Fibroblast of mammary gland (primary cell): ENCODE measurements around the gene HP.
"Not testable (repeated sequence)": the region's sequence is repeated elsewhere in the genome, so short reads cannot be mapped to it uniquely, and the experiment has no call there.

ENCODE experiments used
- DNase-seq: peaks from one replicate; pipeline ENCODE4 v3.0.0-alpha.2; 2010; ENCODE audit warnings: low read depth
- H3K4me3 ChIP-seq: 2 replicates; pipeline ENCODE4 v1.5.1; 2011; ENCODE audit warnings: low read depth, mild to moderate bottlenecking, low read length, moderate library complexity; ENCODE audit not compliant: control insufficient read depth
- TF ChIP-seq, protein P1 (sequence below): conservative IDR thresholded peaks from 2 replicates; pipeline ENCODE4 v1.5.1; 2011; ENCODE audit warnings: low read depth, low read length, inconsistent platforms; ENCODE audit not compliant: control insufficient read depth, insufficient read depth

HP gene

DNA sequence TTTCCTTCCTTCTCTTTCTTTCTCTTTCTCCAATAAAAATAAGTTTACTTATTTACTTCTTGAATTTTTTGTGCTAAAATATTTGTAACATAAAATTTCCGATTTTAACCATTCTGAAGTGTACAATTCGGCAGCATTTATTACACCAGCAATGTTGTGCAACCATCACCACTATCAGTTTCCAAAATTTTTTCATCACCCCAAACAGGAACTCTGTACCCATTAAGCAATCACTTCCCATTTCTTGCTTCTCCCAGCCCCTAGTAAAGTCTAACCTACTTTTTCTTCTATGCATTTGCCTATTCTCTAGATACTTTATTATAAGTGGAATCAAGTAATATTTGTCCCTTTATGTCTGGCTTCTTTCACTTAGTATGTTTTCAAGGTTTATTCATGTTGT, 2.5 kb upstream of the HP start:
- TF ChIP-seq, protein P1, sequence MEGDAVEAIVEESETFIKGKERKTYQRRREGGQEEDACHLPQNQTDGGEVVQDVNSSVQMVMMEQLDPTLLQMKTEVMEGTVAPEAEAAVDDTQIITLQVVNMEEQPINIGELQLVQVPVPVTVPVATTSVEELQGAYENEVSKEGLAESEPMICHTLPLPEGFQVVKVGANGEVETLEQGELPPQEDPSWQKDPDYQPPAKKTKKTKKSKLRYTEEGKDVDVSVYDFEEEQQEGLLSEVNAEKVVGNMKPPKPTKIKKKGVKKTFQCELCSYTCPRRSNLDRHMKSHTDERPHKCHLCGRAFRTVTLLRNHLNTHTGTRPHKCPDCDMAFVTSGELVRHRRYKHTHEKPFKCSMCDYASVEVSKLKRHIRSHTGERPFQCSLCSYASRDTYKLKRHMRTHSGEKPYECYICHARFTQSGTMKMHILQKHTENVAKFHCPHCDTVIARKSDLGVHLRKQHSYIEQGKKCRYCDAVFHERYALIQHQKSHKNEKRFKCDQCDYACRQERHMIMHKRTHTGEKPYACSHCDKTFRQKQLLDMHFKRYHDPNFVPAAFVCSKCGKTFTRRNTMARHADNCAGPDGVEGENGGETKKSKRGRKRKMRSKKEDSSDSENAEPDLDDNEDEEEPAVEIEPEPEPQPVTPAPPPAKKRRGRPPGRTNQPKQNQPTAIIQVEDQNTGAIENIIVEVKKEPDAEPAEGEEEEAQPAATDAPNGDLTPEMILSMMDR, result no peak
- DNase-seq, result no peak
- H3K4me3 ChIP-seq, result no peak overlapping the region

DNA sequence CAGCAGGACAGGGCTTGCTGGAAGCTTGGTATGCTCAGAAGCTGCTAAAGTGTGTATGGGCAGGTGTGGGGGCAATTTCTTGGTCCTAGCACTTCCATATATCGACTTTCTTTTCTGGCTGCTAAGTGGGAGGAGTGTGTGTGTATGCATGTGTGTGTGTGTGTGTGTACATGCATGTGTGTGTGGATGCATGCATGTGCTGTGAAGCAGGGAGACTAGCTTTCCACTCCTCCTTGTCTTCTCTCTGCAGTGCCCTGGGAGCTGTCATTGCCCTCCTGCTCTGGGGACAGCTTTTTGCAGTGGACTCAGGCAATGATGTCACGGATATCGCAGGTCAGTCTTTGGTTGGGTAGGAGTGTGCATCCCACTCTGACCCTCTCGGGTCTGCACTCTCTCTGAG, 1.6 kb downstream of the HP start:
- no peak overlapping the region for H3K4me3 ChIP-seq

DNA sequence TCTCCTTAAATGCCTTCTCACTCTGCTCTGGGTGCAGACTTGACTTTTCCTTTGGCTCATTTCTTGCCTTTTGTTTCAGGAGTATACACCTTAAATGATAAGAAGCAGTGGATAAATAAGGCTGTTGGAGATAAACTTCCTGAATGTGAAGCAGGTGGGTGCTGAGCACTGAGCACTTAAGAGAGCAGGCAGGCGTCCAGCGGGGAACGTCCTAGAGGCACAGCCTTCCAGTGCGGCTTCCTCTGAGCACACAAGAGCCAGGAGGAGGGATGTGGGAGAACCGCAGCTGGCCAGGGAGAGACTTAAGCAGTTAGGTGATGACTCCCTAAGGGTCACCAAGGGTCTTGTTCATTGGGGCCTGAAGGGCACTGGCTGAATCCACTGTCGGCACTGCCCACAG, 3.0 kb downstream of the HP start:
- DNase-seq, H3K4me3 ChIP-seq: not testable (repeated sequence)

More for the DNA sequence above, 1.6 kb downstream of the HP start:
- no peak for DNase-seq
- TF ChIP-seq, protein P1, result no peak

DNA sequence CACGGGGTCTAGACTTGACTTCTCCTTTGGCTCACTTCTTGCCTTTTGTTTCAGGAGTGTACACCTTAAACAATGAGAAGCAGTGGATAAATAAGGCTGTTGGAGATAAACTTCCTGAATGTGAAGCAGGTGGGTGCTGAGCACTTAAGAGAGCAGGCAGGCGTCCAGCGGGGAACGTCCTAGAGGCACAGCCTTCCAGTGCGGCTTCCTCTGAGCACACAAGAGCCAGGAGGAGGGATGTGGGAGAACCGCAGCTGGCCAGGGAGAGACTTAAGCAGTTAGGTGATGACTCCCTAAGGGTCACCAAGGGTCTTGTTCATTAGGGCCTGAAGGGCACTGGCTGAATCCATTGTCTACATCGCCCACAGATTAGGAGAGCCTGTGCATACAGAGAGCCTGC, 4.8 kb downstream of the HP start:
- H3K4me3 ChIP-seq, DNase-seq: not testable (repeated sequence)

DNA sequence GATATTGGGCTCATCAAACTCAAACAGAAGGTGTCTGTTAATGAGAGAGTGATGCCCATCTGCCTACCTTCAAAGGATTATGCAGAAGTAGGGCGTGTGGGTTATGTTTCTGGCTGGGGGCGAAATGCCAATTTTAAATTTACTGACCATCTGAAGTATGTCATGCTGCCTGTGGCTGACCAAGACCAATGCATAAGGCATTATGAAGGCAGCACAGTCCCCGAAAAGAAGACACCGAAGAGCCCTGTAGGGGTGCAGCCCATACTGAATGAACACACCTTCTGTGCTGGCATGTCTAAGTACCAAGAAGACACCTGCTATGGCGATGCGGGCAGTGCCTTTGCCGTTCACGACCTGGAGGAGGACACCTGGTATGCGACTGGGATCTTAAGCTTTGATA, 6.1 kb downstream of the HP start:
- no peak for DNase-seq
- TF ChIP-seq, protein P1, result no peak
- no peak overlapping the region for H3K4me3 ChIP-seq

DNA sequence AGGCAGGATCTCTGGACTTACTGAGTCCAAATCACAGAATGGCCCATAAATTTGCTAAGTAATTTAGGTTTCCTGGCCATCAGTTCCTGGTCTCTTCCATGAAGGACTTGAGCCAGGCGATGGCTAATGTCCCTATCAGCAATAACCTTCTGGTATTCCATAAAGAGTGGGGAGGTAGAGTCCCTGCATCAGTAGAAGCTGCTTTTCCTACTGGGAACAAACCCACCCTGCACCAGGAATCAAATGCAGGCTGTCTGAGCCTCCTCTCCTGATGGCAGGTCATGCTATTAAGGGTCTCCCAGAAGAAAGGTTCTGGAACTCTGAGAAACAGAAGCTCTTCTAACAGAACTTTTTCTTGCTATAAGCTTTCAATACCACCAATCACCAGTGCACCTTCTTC, 7.3 kb downstream of the HP start:
- no peak for DNase-seq
- TF ChIP-seq, protein P1, result no peak
- H3K4me3 ChIP-seq, result no peak overlapping the region

DNA sequence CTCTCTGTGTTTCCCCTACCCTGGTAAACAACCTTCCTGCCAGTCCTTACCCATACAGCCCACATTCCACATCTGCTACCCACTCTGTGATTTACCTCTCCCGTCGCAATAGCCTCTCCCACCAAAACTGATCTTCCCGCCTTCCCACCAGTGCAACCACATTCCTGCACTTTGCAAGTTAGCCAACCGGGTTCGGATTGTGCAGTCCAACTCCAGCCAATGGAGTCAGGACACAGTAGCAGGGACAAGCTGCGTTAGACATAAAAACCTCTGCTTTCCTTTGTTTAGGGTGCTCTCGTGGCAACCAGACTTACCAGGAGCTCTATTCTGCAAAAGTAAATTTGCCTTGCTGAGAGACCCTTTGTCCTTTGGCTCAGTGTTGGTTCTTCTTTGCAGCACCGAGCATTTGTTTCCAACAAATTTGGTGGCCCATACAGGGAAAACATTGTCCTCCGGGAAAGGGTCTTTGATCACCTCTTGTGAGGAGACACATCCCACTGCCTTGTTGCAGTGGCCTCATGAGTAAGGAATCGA, 10.1 kb downstream of the HP start:
- no peak overlapping the region for H3K4me3 ChIP-seq
- DNase-seq, result no peak
- TF ChIP-seq, protein P1, result no peak

DNA sequence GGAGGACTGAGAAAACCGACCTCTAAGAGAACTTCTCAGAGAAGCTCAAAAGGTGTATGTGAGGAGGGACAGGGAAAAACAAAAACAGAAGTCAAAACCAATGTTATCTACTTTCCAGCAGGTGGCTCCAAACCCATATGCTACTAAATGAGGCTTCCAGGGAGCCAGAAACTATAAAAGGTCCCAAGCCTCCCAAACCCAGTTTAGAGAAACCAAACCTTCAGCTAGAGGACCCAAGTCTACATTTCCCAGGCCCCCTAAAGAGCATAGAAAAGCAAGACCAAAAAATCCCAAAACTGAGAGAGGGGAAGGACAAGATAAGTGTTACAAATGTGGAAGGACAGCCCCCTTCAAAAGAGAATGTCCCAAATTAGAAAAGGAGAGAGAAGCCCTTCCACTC, 12.4 kb downstream of the HP start:
- DNase-seq, result peak; percentile 68
- H3K4me3 ChIP-seq, result no peak overlapping the region
- TF ChIP-seq, protein P1, result peak; percentile 97
